A549 (cell line): ENCODE data around the gene MICOS13. TPM values are rescaled to one million over a fixed set of nuclear protein-coding genes. Genes with fewer than 3 reads are reported as not detected.

Experiments used
- ATAC-seq, 2 experiments: fragments of 200-7000 bp in 1 of 2; fragments of >200 bp in 1 of 2; cut with Nextera tagmentation in 1 of 2; cut with Tn5 transposase in 1 of 2; 3 replicates each; pipeline versions ENCODE4 v1.8.0 to v1.9.1; 2018 to 2020; ENCODE audit warnings: mild to moderate bottlenecking in 1 of 2, moderate library complexity in 1 of 2
- CTCF ChIA-PET: fragments of 300-600 bp; sonication (Branson Sonifier 250); formaldehyde crosslinking; extraction: SDS; loops from one replicate; lab custom pipeline; 2021; ENCODE audit warnings: antibody characterized with exemption, inconsistent platforms; lab: Yijun Ruan, JAX
- POLR2A ChIA-PET: fragments of 350-600 bp; formaldehyde crosslinking; extraction: SDS; loops from one replicate; lab custom pipeline; 2021; ENCODE audit warnings: antibody characterized with exemption, inconsistent platforms; lab: Yijun Ruan, JAX
- DNase-seq, 2 experiments: peaks; one replicate each; pipeline versions ENCODE4 v3.0.0 to v3.0.0-alpha.2; 2011 to 2016; ENCODE audit warnings: low read depth in 1 of 2, low spot score in 1 of 2
- FAIRE-seq: peaks from 2 replicates; lab custom pipeline; 2011; peaks lifted over from hg19 to GRCh38; lab: Jason Lieb, UNC
- H3K27ac ChIP-seq, 2 experiments: fragments of >200 bp; sonication (Bioruptor Twin); formaldehyde crosslinking; 3 replicates each; pipeline ENCODE4 v1.5.1; 2016 to 2017
- H3K4me1 ChIP-seq: fragments of >200 bp; sonication (Bioruptor Twin); formaldehyde crosslinking; 3 replicates; pipeline ENCODE4 v1.6.1; 2016
- H3K4me2 ChIP-seq: fragments of >200 bp; sonication (Bioruptor Twin); formaldehyde crosslinking; 3 replicates; pipeline ENCODE4 v1.6.1; 2016
- H3K4me3 ChIP-seq: fragments of >200 bp; sonication (Bioruptor Twin); formaldehyde crosslinking; 3 replicates; pipeline ENCODE4 v1.5.1; 2016
- H3K9me3 ChIP-seq: fragments of >200 bp; sonication (Bioruptor Twin); formaldehyde crosslinking; 3 replicates; pipeline ENCODE4 v1.6.1; 2016
- CBX2 ChIP-seq: fragments of 200-600 bp; sonication (generic); IDR thresholded peaks from 2 replicates; pipeline ENCODE4 v1.6.1; 2016; ENCODE audit warnings: low read depth, mild to moderate bottlenecking, borderline replicate concordance
- CBX8 ChIP-seq: fragments of 200-600 bp; sonication (generic); IDR thresholded peaks from 2 replicates; pipeline ENCODE4 v1.6.1; 2016
- CEBPB ChIP-seq, 2 experiments: fragments of >200 bp in 1 of 2; sonication (Bioruptor Twin) in 1 of 2; formaldehyde crosslinking in 1 of 2; IDR thresholded peaks; 2 replicates each; pipeline ENCODE4 v1.6.1; 2012 to 2016
- CHD2 ChIP-seq: fragments of 150-350 bp; IDR thresholded peaks from 2 replicates; pipeline ENCODE4 v1.6.1; 2014; ENCODE audit warnings: low read length; ENCODE audit not compliant: partially characterized antibody
- CTCF ChIP-seq: fragments of >200 bp; sonication (Bioruptor Twin); formaldehyde crosslinking; IDR thresholded peaks from 3 replicates; pipeline ENCODE4 v1.5.1; 2016
- FOSB ChIP-seq: fragments of 250-450 bp; sonication (Bioruptor Pico); IDR thresholded peaks from 2 replicates; pipeline ENCODE4 v1.5.0; 2020; ENCODE audit warnings: mild to moderate bottlenecking, moderate library complexity
- HEYL ChIP-seq: fragments of 250-450 bp; sonication (Bioruptor Pico); IDR thresholded peaks from 2 replicates; pipeline ENCODE4 v1.8.0; 2021; ENCODE audit warnings: mild to moderate bottlenecking, moderate library complexity
- JUN ChIP-seq, 2 experiments: fragments of >200 bp; sonication (Bioruptor Twin); formaldehyde crosslinking; IDR thresholded peaks; 2 replicates in 1 of 2; 3 replicates in 1 of 2; pipeline ENCODE4 v1.6.1; 2016 to 2017
- PHF8 ChIP-seq: fragments of 200-600 bp; sonication (generic); IDR thresholded peaks from 2 replicates; pipeline ENCODE4 v1.6.1; 2016; ENCODE audit warnings: low read depth, mild to moderate bottlenecking, antibody characterized with exemption, moderate library complexity, borderline replicate concordance
- POLR2A ChIP-seq: IDR thresholded peaks from 2 replicates; pipeline ENCODE4 v1.6.1; 2012; ENCODE audit warnings: mild to moderate bottlenecking, low read length
- REST ChIP-seq: fragments of 200-600 bp; sonication (generic); IDR thresholded peaks from 2 replicates; pipeline ENCODE4 v1.6.1; 2016; ENCODE audit warnings: antibody characterized with exemption, mild to moderate bottlenecking, moderate library complexity
- RFX5 ChIP-seq: fragments of 450-650 bp; IDR thresholded peaks from 2 replicates; pipeline ENCODE4 v1.7.1; 2014; ENCODE audit warnings: antibody characterized with exemption, mild to moderate bottlenecking, moderate library complexity
- SMC3 ChIP-seq: fragments of >200 bp; sonication (Bioruptor Twin); formaldehyde crosslinking; IDR thresholded peaks from 3 replicates; pipeline ENCODE4 v1.6.1; 2018; ENCODE audit warnings: inconsistent platforms
- SREBF2 ChIP-seq: fragments of 450-650 bp; IDR thresholded peaks from 2 replicates; pipeline ENCODE4 v1.6.1; 2014; ENCODE audit warnings: mild to moderate bottlenecking, moderate library complexity
- TP53 ChIP-seq: fragments of 250-450 bp; sonication (Bioruptor Pico); IDR thresholded peaks from 2 replicates; pipeline ENCODE4 v1.5.0; 2021; ENCODE audit warnings: mild to moderate bottlenecking, moderate library complexity
- ZC3H11A ChIP-seq: fragments of 450-650 bp; IDR thresholded peaks from 2 replicates; pipeline ENCODE4 v1.6.1; 2014; ENCODE audit warnings: antibody characterized with exemption, mild to moderate bottlenecking
- WGBS: methylation state at CpG from one replicate; pipeline ENCODE4 v1.1.6; 2017; ENCODE audit errors: missing lambda C conversion rate; 5-methylcytosine and 5-hydroxymethylcytosine counted together
- polyA plus RNA-seq, 4 experiments: library from polyadenylated mRNA; depleted of rRNA in 3 of 4; stranded (reverse); fragments of >200 nt; fragmentation: RNase III in 1 of 4; extraction: RNeasy Plus Mini Kit Qiagen cat#74134 plus additional on column Dnase treatment in 1 of 4; gene quantifications; 2 replicates in 3 of 4; 3 replicates in 1 of 4; pipeline ENCODE4 v1.2.3, GENCODE V29; 2011 to 2017

MICOS13 gene
- polyA plus RNA-seq, 2 of the 4 experiments (the other 2 are of a cell fraction), result 20.5 to 48.8 TPM

- WGBS, result 2% methylated on average over 31 of the region's 58 CpGs
- CTCF ChIA-PET, result interaction anchor here (0.6 to 2.3 kb wide), 8 partner anchors 8 to 1090 kb away, joined by 3 to 12 read pairs (median 4); partner anchors contain the start of gene RPL36
Observed at GRCh38 chr19:5719274-5719960, 39.1 kb upstream of the MICOS13 start.

GRCh38 chr19:5718579-5719273 lies 38.4 kb upstream of the MICOS13 start:
- TF ChIP-seq CBX2 (no peak), REST (no peak), CBX8 (no peak), FOSB (CRISPR knock-in tag) (no peak), SREBF2 (no peak), CTCF (no peak), RFX5 (no peak), TP53 (CRISPR knock-in tag) (no peak), CEBPB (IDR thresholded peaks at IDR 0.05) (peak in 1 of 2 experiments; percentile 12; a peak in 1 of 4 replicates), ZC3H11A (no peak), CHD2 (no peak), JUN (IDR thresholded peaks at IDR 0.05) (peak in 1 of 2 experiments; percentile 44; a peak in 2 of 5 replicates), POLR2A (no peak), HEYL (CRISPR knock-in tag) (no peak), SMC3 (no peak)
- TF ChIP-seq, all 56 proteins: peak for 2
- no peaks in the 10 kb centered on the region for H3K9me3 ChIP-seq
- POLR2A ChIA-PET, result interaction anchor here (0.6 to 3.7 kb wide), 5 partner anchors 14 to 83 kb away, joined by 3 to 45 read pairs (median 3); partner anchors contain the start of genes DUS3L and RPL36
- peak overlapping the region; percentile 92 for H3K4me2 ChIP-seq
- 29% methylated on average over 11 of the region's 11 CpGs for WGBS
- peak overlapping the region; percentile 97 to 100 for H3K27ac ChIP-seq
- FAIRE-seq (no peak), DNase-seq (peak in 1 of 2 experiments; percentile 46), ATAC-seq (no peak)
- H3K4me3 ChIP-seq, result peak overlapping the region; percentile 100
- CTCF ChIA-PET, result interaction anchor here (0.6 to 2.3 kb wide), 5 partner anchors 7 to 32 kb away, joined by 3 to 12 read pairs (median 4); no protein-coding TSS in a partner anchor
- peaks cover 11% of the 10 kb centered on the region; the same call in 2 of the 3 replicates for H3K4me1 ChIP-seq

More at GRCh38 chr19:5719274-5719960, 39.1 kb upstream of the MICOS13 start:
- DNase-seq, result no peak
- POLR2A ChIA-PET, result interaction anchor here (0.6 to 3.7 kb wide), 9 partner anchors 10 to 249 kb away, joined by 3 to 45 read pairs (median 3); partner anchors contain the start of genes DUS3L and RPL36
- Histone ChIP-seq H3K27ac (peak overlapping the region; percentile 97 to 100), H3K9me3 (no peaks in the 10 kb centered on the region), H3K4me2 (peak overlapping the region; percentile 92), H3K4me1 (peaks cover 11% of the 10 kb centered on the region; the same call in 2 of the 3 replicates), H3K4me3 (peak overlapping the region; percentile 100)
- FAIRE-seq, result no peak
- no peak; a peak in 1 of 6 replicates for ATAC-seq
- TF ChIP-seq CEBPB (IDR thresholded peaks at IDR 0.05), result peak; percentile 46 to 64; a peak in 3 of 4 replicates
- no peak for TF ChIP-seq PHF8
